ENCODE measurements around the gene ABCB6.

ABCB6 gene

DNA sequence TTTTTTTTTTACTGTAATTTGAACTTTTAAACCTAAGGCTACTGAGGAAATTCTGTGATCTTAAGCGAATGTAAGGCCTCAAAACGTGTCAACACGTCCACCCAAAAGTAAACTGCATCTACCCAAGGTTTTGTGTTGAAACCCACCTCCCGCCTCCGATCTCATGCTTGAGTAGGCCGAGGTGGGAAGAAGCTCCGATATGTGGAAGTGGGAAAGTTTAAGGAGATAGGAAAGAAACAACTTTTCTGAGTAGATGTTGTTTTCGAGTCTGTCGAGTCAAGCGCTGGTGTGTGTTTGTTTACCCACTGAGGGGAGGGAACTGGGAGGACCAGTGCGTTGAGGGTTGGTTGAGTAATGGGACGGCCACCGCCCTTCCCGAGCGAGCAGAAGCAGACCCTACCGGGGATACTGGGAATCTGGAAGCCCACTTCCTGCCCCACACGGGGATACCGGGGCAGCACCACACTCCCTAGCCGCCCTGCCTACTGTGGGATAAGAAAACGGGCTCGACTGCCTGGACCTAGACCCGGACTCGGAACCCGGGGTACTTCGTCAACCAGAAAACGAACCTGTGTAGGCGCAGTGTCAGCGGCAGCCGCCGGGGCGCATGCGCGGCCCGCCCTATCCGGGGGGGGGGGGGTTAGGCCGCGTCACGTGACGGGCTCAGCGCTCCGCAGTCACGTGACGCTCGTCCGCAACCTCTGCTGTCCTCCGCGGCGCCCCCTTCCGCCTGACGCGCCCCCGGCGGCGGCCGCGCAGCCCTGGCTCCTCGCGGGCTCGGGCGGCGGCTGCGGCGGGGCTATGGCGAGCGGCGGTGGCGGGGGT, 41.0 kb downstream of the ABCB6 start, which contains the start of gene RETREG2:
Gene RETREG2 (plus strand): TSS at position 724 of the 825 bp plus-strand sequence. CDS start 78 bp downstream, at position 802.
- TF ChIP-seq CTCF (IDR thresholded peaks at IDR 0.05; ENCODE audit: control insufficient read depth, insufficient read depth, low read depth, low read length, missing control alignments), result peak; percentile 23
- peak; percentile 60 for DNase-seq (ENCODE audit: low read depth)
- H3K4me3 ChIP-seq (ENCODE audit: control insufficient read depth, low read depth, low read length), result peak within 1 kb of the TSS; percentile 76

DNA sequence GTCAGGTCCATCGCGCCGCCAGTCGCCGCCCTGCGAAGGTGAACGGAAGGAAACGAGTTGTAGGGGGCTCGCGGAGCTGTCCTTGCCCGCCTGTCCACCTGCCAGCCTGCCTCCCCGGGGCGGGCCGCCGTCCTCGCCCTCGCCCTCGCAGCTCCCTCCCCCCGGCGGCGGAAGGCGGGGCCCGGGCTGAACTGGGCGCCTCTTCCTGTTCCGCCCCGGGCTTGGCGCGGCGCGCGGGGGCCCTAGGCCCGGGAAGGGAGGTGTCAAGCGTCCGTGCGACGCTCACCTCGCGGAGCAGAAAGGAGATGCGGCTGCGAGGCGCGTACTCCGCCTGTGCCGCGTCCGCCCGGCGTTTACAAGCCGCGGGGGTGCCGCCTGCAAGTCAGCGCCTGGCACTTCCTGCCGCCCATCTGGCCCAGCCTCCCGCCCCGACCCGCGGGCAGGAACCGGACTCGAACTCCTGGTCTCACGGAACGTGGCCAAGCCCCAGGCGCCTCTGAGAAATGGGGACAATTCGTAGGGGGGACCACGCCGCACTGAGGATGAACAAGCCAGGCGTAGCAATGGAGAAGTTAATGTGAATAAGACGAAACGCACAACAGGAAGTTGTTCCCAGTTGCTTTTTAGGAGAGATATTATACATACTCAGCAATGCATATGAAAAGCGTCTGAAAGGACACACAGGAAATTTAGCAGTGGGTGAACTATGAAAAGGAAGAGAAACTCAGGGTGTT, 41.8 kb downstream of the ABCB6 start, which contains the start of gene CNPPD1:
Gene CNPPD1 (minus strand): TSS at position 108 of the 734 bp plus-strand sequence. CDS start 97 bp downstream, at position 11.
- peak; percentile 0 for TF ChIP-seq CTCF (IDR thresholded peaks at IDR 0.05; ENCODE audit: control insufficient read depth, insufficient read depth, low read depth, low read length, missing control alignments)
- peak; percentile 14 for DNase-seq (ENCODE audit: low read depth)
- H3K4me3 ChIP-seq (ENCODE audit: control insufficient read depth, low read depth, low read length), result peak within 1 kb of the TSS; percentile 63

DNA sequence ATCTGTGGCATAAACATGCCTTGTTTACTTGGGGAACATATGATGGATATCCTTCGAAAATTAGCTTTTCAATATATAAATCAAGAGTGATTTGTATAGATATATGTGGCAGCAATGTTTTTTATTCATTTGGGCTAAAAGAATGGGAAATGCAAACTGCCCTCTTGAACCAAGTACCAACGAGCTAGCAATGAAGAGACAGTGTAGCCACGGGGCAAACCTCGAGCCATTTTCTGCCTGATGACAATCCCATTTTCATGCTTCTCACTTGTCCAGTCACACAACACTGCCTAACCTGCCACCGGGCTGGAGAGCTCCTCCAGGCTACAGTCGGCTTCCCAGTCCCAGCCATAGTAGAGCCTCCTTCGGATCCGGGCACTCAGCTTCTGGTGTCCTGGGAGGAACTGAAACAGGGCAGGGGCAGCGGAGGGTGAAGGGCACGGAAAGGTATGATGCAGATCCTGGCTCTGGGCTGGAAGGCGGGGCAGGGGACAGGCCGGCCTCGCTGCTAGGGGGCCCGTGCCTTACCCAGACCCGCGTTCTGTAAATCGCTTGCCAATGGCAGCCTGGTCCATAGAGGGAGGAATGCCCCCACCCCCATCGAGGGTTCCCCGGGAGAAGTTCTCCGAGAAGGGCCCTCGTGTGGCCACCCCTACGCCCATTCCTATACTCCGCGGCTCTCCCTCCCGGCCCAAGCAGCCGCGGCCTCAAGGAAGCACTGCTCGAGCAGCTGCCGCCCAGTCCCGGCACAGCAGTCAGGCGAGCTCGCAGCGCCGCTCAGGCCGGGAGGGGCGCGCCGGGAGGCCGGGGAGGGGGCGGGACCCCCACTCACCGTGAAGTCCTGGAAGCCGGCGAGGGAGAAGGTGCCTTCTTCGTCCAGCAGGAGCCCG, 42.6 kb downstream of the ABCB6 start:
- peak overlapping the region; percentile 63 for H3K4me3 ChIP-seq (ENCODE audit: control insufficient read depth, low read depth, low read length)
- DNase-seq (ENCODE audit: low read depth), result no peak
- peak; percentile 1 for TF ChIP-seq CTCF (IDR thresholded peaks at IDR 0.05; ENCODE audit: control insufficient read depth, insufficient read depth, low read depth, low read length, missing control alignments)

DNA sequence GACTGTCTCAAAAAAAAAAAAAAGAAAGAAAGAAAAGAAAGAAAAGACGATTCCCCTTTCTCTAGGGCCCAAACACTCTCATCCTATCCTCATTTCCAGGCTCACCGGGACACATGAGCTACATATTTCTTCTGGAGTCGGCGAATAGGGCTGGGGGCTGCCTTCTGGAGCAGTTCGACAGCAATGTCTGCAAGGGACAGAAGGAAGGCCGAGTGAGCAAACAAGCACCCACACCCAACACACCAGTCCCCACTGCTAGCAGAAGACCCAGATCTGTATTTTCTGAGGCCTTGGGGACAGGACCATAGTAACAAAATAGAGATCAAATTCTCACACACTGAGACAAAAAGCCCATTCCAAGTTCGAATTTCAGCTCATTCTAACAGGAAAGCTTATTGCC, 43.3 kb downstream of the ABCB6 start:
- no peak for DNase-seq (ENCODE audit: low read depth)
- no peak for TF ChIP-seq CTCF (IDR thresholded peaks at IDR 0.05; ENCODE audit: control insufficient read depth, insufficient read depth, low read depth, low read length, missing control alignments)
- peak overlapping the region; percentile 9 for H3K4me3 ChIP-seq (ENCODE audit: control insufficient read depth, low read depth, low read length)

- DNase-seq (ENCODE audit: low read depth), result no peak
- TF ChIP-seq CTCF (IDR thresholded peaks at IDR 0.05; ENCODE audit: control insufficient read depth, insufficient read depth, low read depth, low read length, missing control alignments), result no peak
- no peak overlapping the region for H3K4me3 ChIP-seq (ENCODE audit: control insufficient read depth, low read depth, low read length)
Observed at GRCh38 chr2:219174801-219175200, 44.0 kb downstream of the ABCB6 start.

GRCh38 chr2:219174146-219174545, 44.6 kb downstream of the ABCB6 start:
- H3K4me3 ChIP-seq (ENCODE audit: control insufficient read depth, low read depth, low read length), result no peak overlapping the region

More at GRCh38 chr2:219174146-219174545, 44.6 kb downstream of the ABCB6 start:
- no peak for DNase-seq (ENCODE audit: low read depth)
- no peak for TF ChIP-seq CTCF (IDR thresholded peaks at IDR 0.05; ENCODE audit: control insufficient read depth, insufficient read depth, low read depth, low read length, missing control alignments)

Measured in AG09309 (cell line).